Measurements from ENCODE around the gene CD22. TPM values are rescaled to one million over a fixed set of nuclear protein-coding genes. Genes with fewer than 3 reads are reported as not detected.
A peak's percentile ranks its signal among the peaks of the same experiment; 100 is the strongest.

Gene CD22
- total and polyA plus RNA-seq, 2 of the 13 experiments (the other 11 are each of a cell fraction or from before 2014, with no cell fraction given): 0.71 to 1.7 TPM

DNA sequence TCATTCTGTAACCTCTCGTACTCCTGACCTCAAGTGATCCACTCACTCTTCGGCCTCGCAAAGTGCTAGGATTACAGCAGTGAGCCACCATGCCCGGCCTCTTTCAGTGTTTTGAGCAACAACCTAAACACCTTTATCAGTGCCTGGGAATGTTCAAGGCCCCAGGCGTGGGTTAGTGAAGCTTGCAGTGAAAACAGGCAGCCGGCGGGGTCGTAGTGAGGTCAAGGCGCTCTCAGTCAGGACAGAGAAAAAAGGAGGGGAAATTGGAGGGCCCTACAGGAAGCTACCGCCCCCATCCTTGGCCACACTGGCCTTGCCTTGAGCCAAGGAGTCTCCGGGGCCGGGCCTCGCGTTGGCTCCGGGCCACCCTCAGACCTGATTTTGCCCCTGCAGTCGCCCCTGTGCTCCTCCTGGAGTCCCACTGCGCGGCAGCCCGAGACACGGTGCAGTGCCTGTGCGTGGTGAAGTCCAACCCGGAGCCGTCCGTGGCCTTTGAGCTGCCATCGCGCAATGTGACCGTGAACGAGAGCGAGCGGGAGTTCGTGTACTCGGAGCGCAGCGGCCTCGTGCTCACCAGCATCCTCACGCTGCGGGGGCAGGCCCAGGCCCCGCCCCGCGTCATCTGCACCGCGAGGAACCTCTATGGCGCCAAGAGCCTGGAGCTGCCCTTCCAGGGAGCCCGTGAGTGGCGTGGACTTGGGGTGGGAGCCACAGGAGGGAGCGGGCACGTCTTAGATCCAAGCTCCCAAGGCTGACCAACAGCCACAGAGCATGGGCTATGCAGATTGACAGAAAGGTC is 19.3 kb upstream of the CD22 start (continued):
- TF ChIP-seq PAXIP1 (CRISPR knock-in tag; conservative IDR thresholded peaks at IDR 0.05) (peak; percentile 78), ZBTB49 (CRISPR knock-in tag; IDR thresholded peaks at IDR 0.05; ENCODE audit: borderline replicate concordance) (no peak), ZNF614 (CRISPR knock-in tag; IDR thresholded peaks at IDR 0.05; ENCODE audit: borderline replicate concordance) (peak; percentile 81; the same call in 1 of the 2 replicates), KMT2A (CRISPR knock-in tag; IDR thresholded peaks at IDR 0.05) (no peak), ZNF225 (CRISPR knock-in tag; IDR thresholded peaks at IDR 0.05) (no peak; the same call in 1 of the 2 replicates), GABPB1 (CRISPR knock-in tag; IDR thresholded peaks at IDR 0.05) (peak; percentile 22; the same call in 1 of the 2 replicates), CREB1 (IDR thresholded peaks at IDR 0.05) (no peak), CREB1 (CRISPR knock-in tag; IDR thresholded peaks at IDR 0.05) (no peak), HDAC1 (CRISPR knock-in tag; IDR thresholded peaks at IDR 0.05) (no peak), TSC22D2 (CRISPR knock-in tag; IDR thresholded peaks at IDR 0.05; ENCODE audit: borderline replicate concordance) (no peak), HDAC2 (CRISPR knock-in tag; IDR thresholded peaks at IDR 0.05) (peak; percentile 51), POGZ (CRISPR knock-in tag; IDR thresholded peaks at IDR 0.05) (no peak), ZFP1 (CRISPR knock-in tag; IDR thresholded peaks at IDR 0.05) (no peak), MED13 (CRISPR knock-in tag; IDR thresholded peaks at IDR 0.05) (no peak), KLF11 (CRISPR knock-in tag; IDR thresholded peaks at IDR 0.05) (no peak), ZNF280B (CRISPR knock-in tag; IDR thresholded peaks at IDR 0.05; ENCODE audit: borderline replicate concordance) (0 out of 2 replicates have a peak, but pooled peaks have one; percentile 15), POLR2G (IDR thresholded peaks at IDR 0.05; ENCODE audit: low read depth, low read length) (no peak), ARID2 (CRISPR knock-in tag; IDR thresholded peaks at IDR 0.05; ENCODE audit: borderline replicate concordance) (no peak), ZNF256 (CRISPR knock-in tag; conservative IDR thresholded peaks at IDR 0.05) (no peak), KDM5A (IDR thresholded peaks at IDR 0.05; ENCODE audit: borderline replicate concordance, low read length) (no peak), JDP2 (CRISPR knock-in tag; IDR thresholded peaks at IDR 0.05; ENCODE audit: borderline replicate concordance) (no peak), ZNF432 (CRISPR knock-in tag; IDR thresholded peaks at IDR 0.05; ENCODE audit: borderline replicate concordance) (no peak)

Measured in HepG2 (cell line).